GM18505 (cell line): ENCODE measurements around the gene NOS1AP.

Experiments used
- ATAC-seq: cut with Tn5 transposase; IDR thresholded peaks from one replicate; pipeline ENCODE4 v1.9.1; 2021; ENCODE audit not compliant: unreplicated experiment
- POLR2A ChIP-seq: IDR thresholded peaks from 4 replicates; pipeline ENCODE4 v1.6.1; 2011; ENCODE audit warnings: borderline replicate concordance; ENCODE audit not compliant: insufficient read depth, insufficient read length; ENCODE audit errors: extremely low read depth

NOS1AP gene

DNA sequence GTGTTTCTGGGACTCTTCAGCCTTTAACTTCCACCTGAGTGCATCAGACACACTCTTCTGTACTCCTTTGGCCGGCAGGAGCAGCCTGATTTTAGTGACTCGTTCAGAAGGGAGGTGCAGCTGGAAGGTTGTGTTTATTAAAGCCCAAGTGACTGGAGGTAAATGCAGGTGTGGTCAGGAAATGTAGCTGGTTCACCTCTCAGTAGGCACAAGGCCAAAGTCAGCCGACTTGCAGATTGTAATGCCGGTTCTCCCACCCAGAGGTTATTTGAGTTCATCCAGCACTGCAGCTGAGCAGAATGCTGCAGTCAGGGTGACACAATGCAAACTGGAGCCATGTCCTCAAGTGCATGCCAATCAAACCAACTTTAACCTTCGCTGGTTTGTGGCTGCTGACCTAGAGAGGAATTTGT lies 215.7 kb downstream of the NOS1AP start:
- TF ChIP-seq POLR2A = no peak
- no peak for ATAC-seq

DNA sequence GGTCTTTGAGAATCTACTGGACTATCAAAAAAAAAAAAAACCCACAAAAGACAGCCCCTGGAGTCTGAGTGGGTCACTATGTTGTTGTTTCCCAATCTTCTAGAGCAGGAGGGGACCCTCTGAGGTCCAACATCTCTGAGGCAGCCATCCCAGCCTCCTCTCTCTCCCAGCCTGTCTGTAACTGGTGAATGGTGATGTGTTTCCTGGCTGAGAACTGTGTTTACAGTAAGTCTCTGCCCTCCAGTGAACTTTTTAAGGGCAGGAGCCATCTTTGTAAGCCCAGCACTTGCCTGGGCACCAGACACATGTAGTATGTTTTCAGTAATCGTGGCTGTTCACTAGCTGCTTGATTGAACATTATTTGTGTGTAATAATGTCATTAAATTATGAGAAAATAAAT lies 221.5 kb downstream of the NOS1AP start:
- no peak for TF ChIP-seq POLR2A
- no peak for ATAC-seq

DNA sequence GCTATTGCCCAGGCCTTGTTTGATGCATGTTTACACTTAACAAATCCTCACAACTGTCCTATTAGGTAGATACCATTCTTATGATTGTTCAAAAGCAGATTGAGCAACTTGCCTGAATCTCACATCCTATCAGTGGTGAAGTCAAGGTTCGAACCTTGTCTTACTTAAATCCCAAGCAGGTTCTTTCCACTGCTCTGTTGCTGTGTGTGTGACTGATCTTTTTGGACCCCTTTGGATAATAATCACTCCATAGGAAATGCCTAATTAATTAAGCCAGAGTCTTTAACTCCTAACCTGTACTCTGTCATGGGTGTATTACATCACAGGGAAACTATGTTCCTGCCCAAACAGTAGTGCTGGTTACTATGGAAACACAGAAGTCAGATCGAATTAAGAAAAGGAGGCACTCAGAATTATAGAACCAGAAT lies 222.9 kb downstream of the NOS1AP start:
- TF ChIP-seq POLR2A = no peak
- no peak for ATAC-seq

DNA sequence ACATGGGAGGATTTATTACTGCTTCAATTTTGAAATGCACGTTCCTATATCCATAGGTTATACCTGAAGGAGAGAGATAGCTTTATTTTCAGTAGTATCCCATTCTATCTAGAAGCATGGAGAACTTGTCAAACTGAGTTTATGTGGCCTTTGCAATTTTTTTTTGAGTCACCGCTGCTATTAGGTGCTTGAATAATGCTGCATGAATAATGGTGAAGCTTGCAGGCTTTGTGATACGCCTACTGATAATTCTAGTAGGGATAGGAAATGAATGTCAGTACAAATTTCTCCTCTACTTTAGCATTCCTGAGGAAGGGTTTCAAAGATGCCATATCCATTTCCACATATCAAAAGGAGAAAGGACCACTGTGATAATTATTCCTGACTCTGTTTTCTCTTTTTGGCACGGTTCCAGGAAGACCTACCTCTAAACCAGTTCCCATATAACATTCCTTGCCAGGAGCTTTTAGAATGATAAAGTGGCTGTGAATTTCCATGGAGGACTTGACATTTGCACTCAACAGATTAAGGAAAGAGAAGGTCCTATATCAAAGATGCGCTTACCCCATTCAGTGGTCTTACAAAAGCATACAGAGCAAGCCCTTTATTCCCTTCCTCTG lies 223.7 kb downstream of the NOS1AP start:
- ATAC-seq = no peak
- TF ChIP-seq POLR2A = no peak

DNA sequence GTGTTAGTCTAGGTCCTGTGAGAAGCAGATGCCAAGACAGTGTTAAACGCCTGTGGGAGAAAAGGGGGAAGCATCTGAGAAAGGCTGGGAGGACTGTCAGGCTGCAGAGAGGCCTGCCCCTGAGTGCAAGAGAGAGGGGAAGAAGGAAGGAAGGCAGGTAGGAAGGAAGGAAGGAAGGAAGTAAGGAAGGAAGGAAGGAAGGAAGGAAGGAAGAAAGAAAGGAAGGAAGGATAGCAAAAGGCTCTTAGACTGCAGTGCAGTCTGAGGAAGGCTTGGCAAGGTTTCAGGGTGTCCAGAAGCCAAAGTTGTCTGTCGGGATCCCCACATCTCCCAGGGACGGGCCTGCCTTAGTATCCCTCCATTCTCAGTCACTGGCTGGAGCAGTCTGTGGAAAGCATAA lies 224.5 kb downstream of the NOS1AP start:
- TF ChIP-seq POLR2A = no peak
- ATAC-seq = no peak

DNA sequence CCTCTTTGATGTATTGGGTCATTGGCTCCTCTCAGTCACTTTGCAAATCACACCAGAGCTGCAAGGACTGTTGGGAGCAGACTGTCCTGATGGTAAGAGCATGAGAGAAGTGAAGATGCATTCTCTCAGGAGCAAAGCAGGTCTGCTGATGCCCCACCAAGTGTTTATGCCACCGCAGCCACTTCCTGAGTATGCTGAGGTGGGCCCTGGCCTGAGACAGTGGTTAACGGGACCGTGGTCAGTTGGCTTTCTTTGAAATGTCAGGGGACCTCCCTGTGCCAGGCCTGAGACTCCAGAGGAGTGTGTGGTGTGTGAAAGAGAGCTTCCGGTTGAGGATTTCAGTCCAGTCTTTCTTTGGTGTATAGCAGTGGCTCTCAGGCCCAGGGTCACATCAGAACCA lies 227.7 kb downstream of the NOS1AP start:
- ATAC-seq = no peak

DNA sequence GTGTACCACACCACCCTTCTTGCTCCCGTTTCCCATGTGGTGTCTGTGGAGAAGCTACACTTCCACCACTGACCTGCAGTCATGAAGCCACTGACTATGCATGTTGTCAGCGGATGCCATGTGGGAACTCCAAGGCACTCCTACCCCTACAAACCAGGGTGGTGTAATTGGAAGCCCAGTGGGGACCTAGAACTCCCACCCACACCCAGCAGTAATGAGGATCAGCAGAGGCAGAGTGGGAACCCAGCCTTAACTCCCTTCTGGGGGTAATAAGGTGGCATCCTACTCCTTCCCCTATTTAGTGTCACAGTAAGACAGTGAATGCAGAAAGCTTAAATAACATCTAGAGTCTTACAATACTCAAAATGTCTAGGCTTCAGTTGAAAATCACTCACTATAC lies 228.8 kb downstream of the NOS1AP start:
- no peak for TF ChIP-seq POLR2A
- no peak for ATAC-seq

More for the DNA sequence above, 227.7 kb downstream of the NOS1AP start:
- no peak for TF ChIP-seq POLR2A

DNA sequence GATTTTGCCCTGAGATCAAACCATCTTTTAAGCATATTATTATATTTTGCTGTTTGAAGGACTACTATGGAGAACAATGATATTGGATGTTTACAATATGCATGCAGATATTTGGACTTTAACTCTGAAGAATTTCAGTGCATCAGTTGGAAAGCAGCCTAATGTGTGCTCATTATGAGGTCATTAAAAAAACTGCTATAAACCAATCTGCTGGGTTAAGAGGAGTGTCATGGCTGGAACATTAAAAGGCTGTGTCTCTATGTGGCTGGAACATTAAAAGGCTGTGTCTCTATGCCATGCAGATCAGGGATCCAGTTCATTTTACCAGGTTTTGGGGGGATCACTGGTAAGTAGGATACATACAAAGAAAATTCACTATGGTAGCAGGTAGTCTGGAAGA lies 229.5 kb downstream of the NOS1AP start:
- no peak for TF ChIP-seq POLR2A
- ATAC-seq = no peak

DNA sequence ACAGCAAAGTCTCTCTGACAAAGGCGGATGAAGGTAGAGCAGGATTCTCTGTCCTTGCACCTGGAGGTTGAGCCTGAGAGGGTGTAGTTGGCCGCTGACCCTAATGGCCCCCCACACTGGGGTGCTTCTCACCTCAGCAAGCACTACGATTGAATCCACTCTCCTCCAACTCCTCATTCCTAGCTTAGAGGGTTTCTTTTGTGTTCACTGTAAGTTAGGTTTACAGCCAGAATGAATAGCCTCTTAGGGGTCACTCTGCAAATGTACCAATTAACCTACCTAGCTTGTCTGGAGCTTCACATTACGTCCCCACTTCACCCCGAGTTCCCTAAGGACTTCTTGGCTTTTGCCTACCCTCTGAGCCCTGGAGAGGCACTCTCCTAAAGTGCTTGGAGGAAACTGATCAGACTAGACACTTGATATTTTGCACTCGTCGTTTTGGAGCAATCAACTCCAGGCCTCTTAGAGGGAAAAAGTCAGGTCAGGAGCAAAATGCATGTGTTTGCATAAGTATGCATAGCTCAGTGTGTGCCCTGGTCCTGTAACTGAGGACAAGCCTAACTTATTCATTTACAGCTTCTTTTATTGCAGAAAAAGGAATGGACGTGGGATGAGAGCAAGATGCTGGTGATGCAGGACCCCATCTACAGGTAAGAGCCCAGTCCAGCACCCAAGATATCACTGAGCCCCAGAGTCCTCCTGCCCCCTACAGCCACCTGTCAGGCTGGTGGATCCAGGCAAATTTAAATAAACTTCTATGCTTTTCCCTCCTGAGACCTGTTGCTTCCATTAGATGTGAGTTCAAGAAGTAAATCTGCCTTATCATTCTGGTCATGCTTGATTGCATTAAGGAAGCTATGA lies 230.8 kb downstream of the NOS1AP start:
- no peak for TF ChIP-seq POLR2A

DNA sequence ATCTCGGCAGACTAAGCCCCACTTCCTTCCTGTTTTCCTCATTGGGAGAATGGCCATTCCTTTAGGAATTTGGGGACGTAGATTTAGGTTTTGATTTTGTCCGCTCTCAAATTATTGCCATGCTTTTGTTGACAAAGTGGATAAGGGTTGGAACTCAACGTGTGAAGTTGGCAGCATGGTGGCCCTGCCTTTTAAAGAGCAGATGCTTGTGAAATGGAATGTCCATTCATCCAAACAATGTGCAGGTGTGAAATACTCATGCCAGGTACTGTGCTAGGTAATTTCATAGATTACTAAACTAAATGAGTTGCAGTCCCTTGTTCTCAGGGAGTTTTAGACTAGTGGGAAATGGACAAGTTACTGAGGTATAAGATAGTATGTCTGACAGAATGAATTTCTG lies 232.2 kb downstream of the NOS1AP start:
- no peak for TF ChIP-seq POLR2A
- no peak for ATAC-seq

More for the DNA sequence above, 230.8 kb downstream of the NOS1AP start:
- no peak for ATAC-seq

DNA sequence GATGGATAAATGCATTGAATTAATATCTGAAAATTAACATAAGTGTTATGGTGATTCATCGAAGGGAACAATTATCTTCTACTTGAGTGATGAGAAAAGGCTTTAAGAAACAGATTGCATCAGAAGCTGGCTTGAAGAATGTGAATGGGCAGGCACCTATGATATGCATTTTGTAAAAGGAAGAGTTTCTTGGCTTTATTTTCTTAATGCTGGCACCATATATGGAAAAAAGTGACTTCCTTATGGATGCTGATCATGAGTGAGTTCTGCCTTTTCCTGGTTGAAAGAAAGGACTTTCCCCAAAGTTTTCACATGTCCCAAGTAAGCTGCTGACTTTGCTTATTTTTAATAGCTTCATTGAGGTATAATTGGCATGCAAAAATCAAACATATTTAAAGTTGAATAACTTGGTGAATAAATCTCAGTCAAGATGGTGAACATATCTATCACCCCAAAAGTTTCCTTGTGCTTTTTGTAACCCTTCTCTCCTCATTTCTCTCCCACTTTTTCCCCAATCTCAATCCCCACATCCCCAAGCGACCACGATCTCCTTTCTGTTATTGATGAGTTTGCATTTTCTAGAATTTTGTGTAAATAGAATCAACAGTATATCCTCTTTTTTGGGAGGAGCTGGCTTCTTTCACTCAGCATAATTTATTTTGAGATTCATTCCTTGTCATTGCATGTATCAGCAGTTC lies 233.0 kb downstream of the NOS1AP start:
- ATAC-seq = no peak
- TF ChIP-seq POLR2A = no peak

DNA sequence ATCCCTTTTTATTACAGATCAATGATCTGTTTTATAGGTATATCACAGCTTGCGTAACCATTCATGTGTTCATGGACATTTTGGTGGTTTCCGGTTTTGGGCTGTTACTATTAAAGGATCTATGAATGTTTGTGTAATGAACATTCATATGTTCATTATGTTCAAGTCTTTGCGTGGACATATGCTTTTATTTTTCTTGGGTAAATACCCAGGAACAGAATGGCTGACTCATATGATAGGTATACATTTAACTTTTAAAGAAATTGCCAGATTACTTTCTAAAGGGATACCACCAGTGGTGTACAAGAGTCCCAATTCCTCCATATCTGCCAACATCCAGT lies 233.5 kb downstream of the NOS1AP start:
- TF ChIP-seq POLR2A = no peak
- ATAC-seq = no peak

DNA sequence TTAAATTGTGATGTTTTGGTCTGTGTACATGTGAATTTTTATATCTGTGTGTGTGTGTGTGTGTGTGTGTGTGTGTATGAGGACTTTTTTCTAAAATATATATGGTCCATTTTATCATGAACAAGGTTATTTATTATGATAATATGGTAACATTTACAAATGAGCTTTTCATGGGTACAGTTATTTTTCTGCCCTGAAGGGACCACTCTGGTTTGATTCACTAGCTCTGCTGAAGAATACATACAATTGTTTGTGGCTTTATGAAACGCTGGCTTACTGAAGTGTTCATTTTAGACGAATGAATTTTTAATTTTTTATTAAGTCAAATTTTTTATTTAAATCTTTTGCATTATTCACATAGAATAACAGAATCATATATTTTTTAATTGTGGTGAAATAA lies 235.2 kb downstream of the NOS1AP start:
- TF ChIP-seq POLR2A = no peak
- no peak for ATAC-seq

DNA sequence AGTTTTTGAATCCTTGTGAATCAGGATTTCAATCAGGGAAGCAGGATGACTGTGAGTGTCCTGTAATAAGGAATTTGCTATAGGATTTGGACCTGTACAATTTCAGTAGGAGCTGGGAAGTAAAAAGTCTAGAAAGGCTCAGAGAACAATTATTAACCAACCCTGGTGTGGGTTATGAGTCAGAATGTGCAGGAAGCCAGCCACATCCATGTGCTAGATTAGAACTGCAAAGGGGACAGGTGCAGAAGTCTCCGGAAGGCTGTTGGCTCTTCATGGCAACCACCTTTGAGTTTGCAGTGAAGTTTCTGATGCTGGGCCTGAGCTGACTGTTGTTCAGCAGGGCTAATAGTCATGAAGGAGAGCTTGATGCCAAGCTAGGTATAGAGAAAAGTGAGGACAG lies 236.5 kb downstream of the NOS1AP start:
- no peak for ATAC-seq
- TF ChIP-seq POLR2A = no peak
